GM18951 (cell line): ENCODE results near the gene CTXND2.
A peak's percentile ranks its signal among the peaks of the same experiment; 100 is the strongest.
"Not testable (repeated sequence)": the region's sequence is repeated elsewhere in the genome, so short reads cannot be mapped to it uniquely, and the experiment has no call there.

ENCODE experiments used
- POLR2A ChIP-seq: IDR thresholded peaks from 4 replicates; pipeline ENCODE4 v1.6.1; 2011; ENCODE audit warnings: mild to moderate bottlenecking; ENCODE audit not compliant: insufficient read length, insufficient read depth; ENCODE audit errors: extremely low read depth
- in situ Hi-C: fragments of 300-500 bp; cut with MboI; formaldehyde crosslinking; loops from one replicate; pipeline ENCODE4 v1.12.0; 2022; ENCODE audit warnings: low sequenced_read_pairs, mixed read lengths, inconsistent platforms; ENCODE audit not compliant: unreplicated experiment

The CTXND2 gene

GRCh38 chr1:150905301-150905700 is 18.4 kb downstream of the CTXND2 start:
- TF ChIP-seq POLR2A, result no peak
- in situ Hi-C loops, result no loop called here

- in situ Hi-C loops, result no loop called here
- TF ChIP-seq POLR2A, result no peak
Observed at GRCh38 chr1:150906329-150906728, 19.4 kb downstream of the CTXND2 start.

GRCh38 chr1:150906813-150907212 is 19.9 kb downstream of the CTXND2 start:
- in situ Hi-C loops, result no loop called here
- TF ChIP-seq POLR2A, result no peak

GRCh38 chr1:150909585-150910180 is 22.7 kb downstream of the CTXND2 start:
- no peak for TF ChIP-seq POLR2A
- in situ Hi-C loops, result no loop called here

GRCh38 chr1:150912623-150913022 is 25.7 kb downstream of the CTXND2 start:
- TF ChIP-seq POLR2A, result no peak
- in situ Hi-C loops, result no loop called here

- TF ChIP-seq POLR2A, result no peak
- in situ Hi-C loops, result no loop called here
Observed at GRCh38 chr1:150917387-150917786, 30.5 kb downstream of the CTXND2 start.

- in situ Hi-C loops, result no loop called here
- TF ChIP-seq POLR2A, result no peak
Observed at GRCh38 chr1:150922519-150922975, 35.6 kb downstream of the CTXND2 start.

GRCh38 chr1:150925080-150925479 is 38.1 kb downstream of the CTXND2 start:
- TF ChIP-seq POLR2A, result no peak
- in situ Hi-C loops, result no loop called here

GRCh38 chr1:150926097-150926741 is 39.3 kb downstream of the CTXND2 start, which contains the start of gene SETDB1:
Gene SETDB1, plus strand, starts transcription at chr1:150926363. Its CDS starts 1,352 bp downstream, at chr1:150927715.
- in situ Hi-C loops, result no loop called here
- TF ChIP-seq POLR2A, result peak; percentile 57

- TF ChIP-seq POLR2A, result no peak
- in situ Hi-C loops, result no loop called here
Observed at GRCh38 chr1:150927624-150928023, 40.7 kb downstream of the CTXND2 start.

- in situ Hi-C loops, result no loop called here
- no peak for TF ChIP-seq POLR2A
Observed at GRCh38 chr1:150928286-150928685, 41.4 kb downstream of the CTXND2 start.

GRCh38 chr1:150928775-150929174 is 41.8 kb downstream of the CTXND2 start:
- in situ Hi-C loops, result not testable (repeated sequence)

- no peak for TF ChIP-seq POLR2A
- in situ Hi-C loops, result no loop called here
Observed at GRCh38 chr1:150931773-150932172, 44.8 kb downstream of the CTXND2 start.

- in situ Hi-C loops, result no loop called here
Observed at GRCh38 chr1:150944856-150945255, 57.9 kb downstream of the CTXND2 start.

More at GRCh38 chr1:150944856-150945255, 57.9 kb downstream of the CTXND2 start:
- no peak for TF ChIP-seq POLR2A
